Stomach (tissue), 4 donors: ENCODE data around the gene NUDC.

Experiments used
- CTCF ChIP-seq, 7 experiments: fragments of 450-650 bp in 4 of 7; fragments of 200-600 bp in 3 of 7; sonication (generic) in 3 of 7; IDR thresholded peaks; one replicate each; pipeline ENCODE4 v1.5.1; 2016 to 2019; ENCODE audit warnings: antibody characterized with exemption in 7 of 7, control low read depth in 2 of 7, mild to moderate bottlenecking in 1 of 7
- POLR2A ChIP-seq, 4 donors: fragments of 450-650 bp; IDR thresholded peaks; one replicate each; pipeline ENCODE4 v1.6.1; 2016; ENCODE audit warnings: antibody characterized with exemption in 4 of 4, control low read depth in 2 of 4, mild to moderate bottlenecking in 1 of 4, moderate library complexity in 1 of 4

- TF ChIP-seq CTCF (IDR thresholded peaks at IDR 0.05) (no peak), POLR2A (IDR thresholded peaks at IDR 0.05) (no peak)
These were observed 55.3 kb downstream of the NUDC start for GRCh38 chr1:26976621-26977510.
